ENCODE results near the gene SLC39A11.

Gene SLC39A11

GRCh38 chr17:72901657-72902056 is 190.8 kb downstream of the SLC39A11 start:
- no peak for ATAC-seq
- no peak for TF ChIP-seq BACH2 (CRISPR knock-in tag; IDR thresholded peaks at IDR 0.05; ENCODE audit: borderline replicate concordance)
- no peak for TF ChIP-seq PATZ1 (CRISPR knock-in tag; IDR thresholded peaks at IDR 0.05; ENCODE audit: borderline replicate concordance)
- no peak for TF ChIP-seq CSDC2 (CRISPR knock-in tag; IDR thresholded peaks at IDR 0.05)

DNA sequence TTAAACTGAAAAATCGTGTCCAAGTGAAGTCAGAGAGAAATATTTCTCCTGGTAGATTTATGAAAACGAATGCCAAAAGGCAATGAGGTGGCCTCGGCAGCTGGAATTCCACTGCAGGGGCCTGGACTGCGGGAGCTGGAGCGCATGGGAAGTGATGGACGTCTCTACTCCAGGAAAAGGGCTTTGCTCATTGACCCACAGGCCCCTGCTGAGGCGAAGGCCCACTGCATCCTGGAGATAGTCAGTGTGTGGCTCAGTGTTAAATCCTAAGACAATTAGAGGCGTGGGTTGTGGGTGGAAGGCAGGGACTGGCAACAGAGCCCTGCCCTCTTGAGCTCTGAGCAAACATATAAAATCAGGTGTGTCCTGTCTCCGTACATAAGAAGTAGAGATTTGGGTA is 191.4 kb downstream of the SLC39A11 start:
- no peak for TF ChIP-seq OSR1 (CRISPR knock-in tag; IDR thresholded peaks at IDR 0.05)
- TF ChIP-seq, protein P1, sequence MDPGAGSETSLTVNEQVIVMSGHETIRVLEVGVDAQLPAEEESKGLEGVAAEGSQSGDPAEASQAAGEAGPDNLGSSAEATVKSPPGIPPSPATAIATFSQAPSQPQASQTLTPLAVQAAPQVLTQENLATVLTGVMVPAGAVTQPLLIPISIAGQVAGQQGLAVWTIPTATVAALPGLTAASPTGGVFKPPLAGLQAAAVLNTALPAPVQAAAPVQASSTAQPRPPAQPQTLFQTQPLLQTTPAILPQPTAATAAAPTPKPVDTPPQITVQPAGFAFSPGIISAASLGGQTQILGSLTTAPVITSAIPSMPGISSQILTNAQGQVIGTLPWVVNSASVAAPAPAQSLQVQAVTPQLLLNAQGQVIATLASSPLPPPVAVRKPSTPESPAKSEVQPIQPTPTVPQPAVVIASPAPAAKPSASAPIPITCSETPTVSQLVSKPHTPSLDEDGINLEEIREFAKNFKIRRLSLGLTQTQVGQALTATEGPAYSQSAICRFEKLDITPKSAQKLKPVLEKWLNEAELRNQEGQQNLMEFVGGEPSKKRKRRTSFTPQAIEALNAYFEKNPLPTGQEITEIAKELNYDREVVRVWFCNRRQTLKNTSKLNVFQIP (CRISPR knock-in tag; IDR thresholded peaks at IDR 0.05; ENCODE audit: borderline replicate concordance, low read depth), result no peak
- no peak for TF ChIP-seq TOX (CRISPR knock-in tag; IDR thresholded peaks at IDR 0.05; ENCODE audit: borderline replicate concordance)
- TF ChIP-seq PPARA (CRISPR knock-in tag; IDR thresholded peaks at IDR 0.05; ENCODE audit: borderline replicate concordance), result no peak
- no peak for TF ChIP-seq ISL1 (CRISPR knock-in tag; IDR thresholded peaks at IDR 0.05)
- no peak for TF ChIP-seq SNAI2 (CRISPR knock-in tag; IDR thresholded peaks at IDR 0.05)
- TF ChIP-seq GLIS3 (CRISPR knock-in tag; IDR thresholded peaks at IDR 0.05), result no peak
- TF ChIP-seq ZFP30 (CRISPR knock-in tag; IDR thresholded peaks at IDR 0.05), result no peak
- TF ChIP-seq, protein P2, sequence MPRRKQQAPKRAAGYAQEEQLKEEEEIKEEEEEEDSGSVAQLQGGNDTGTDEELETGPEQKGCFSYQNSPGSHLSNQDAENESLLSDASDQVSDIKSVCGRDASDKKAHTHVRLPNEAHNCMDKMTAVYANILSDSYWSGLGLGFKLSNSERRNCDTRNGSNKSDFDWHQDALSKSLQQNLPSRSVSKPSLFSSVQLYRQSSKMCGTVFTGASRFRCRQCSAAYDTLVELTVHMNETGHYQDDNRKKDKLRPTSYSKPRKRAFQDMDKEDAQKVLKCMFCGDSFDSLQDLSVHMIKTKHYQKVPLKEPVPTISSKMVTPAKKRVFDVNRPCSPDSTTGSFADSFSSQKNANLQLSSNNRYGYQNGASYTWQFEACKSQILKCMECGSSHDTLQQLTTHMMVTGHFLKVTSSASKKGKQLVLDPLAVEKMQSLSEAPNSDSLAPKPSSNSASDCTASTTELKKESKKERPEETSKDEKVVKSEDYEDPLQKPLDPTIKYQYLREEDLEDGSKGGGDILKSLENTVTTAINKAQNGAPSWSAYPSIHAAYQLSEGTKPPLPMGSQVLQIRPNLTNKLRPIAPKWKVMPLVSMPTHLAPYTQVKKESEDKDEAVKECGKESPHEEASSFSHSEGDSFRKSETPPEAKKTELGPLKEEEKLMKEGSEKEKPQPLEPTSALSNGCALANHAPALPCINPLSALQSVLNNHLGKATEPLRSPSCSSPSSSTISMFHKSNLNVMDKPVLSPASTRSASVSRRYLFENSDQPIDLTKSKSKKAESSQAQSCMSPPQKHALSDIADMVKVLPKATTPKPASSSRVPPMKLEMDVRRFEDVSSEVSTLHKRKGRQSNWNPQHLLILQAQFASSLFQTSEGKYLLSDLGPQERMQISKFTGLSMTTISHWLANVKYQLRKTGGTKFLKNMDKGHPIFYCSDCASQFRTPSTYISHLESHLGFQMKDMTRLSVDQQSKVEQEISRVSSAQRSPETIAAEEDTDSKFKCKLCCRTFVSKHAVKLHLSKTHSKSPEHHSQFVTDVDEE (CRISPR knock-in tag; IDR thresholded peaks at IDR 0.05), result no peak
- TF ChIP-seq BACH2 (CRISPR knock-in tag; IDR thresholded peaks at IDR 0.05; ENCODE audit: borderline replicate concordance), result no peak
- TF ChIP-seq ZNF8 (CRISPR knock-in tag; IDR thresholded peaks at IDR 0.05), result no peak
- TF ChIP-seq TCF4 (CRISPR knock-in tag; IDR thresholded peaks at IDR 0.05; ENCODE audit: borderline replicate concordance), result no peak
- TF ChIP-seq ZNF565 (CRISPR knock-in tag; conservative IDR thresholded peaks at IDR 0.05; ENCODE audit: low read depth), result no peak
- TF ChIP-seq RARB (CRISPR knock-in tag; IDR thresholded peaks at IDR 0.05), result no peak
- no peak for TF ChIP-seq ZFP3 (CRISPR knock-in tag; IDR thresholded peaks at IDR 0.05)
- TF ChIP-seq ESRRG (CRISPR knock-in tag; IDR thresholded peaks at IDR 0.05), result no peak
- TF ChIP-seq ZC3H10 (CRISPR knock-in tag; IDR thresholded peaks at IDR 0.05), result no peak
- TF ChIP-seq CSRNP3 (CRISPR knock-in tag; IDR thresholded peaks at IDR 0.05), result no peak
- no peak for ATAC-seq

DNA sequence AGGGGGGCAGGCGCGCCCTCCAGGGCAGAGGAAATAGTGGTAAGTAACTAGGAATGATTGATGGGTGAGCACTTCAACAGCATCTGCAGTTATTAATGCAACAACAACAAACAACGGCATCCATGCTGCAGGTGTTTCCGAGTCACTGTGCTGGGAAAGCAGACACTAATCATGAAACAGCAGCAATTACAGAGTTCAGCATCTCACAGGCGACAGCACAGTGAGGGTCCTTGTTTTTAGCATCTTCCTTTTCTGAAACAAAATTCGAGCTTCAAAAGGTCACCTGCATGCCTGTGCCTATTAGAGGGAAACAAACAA is 191.9 kb downstream of the SLC39A11 start:
- no peak for ATAC-seq

More for the DNA sequence above, 191.9 kb downstream of the SLC39A11 start:
- TF ChIP-seq BACH2 (CRISPR knock-in tag; IDR thresholded peaks at IDR 0.05; ENCODE audit: borderline replicate concordance) (no peak), RARB (CRISPR knock-in tag; IDR thresholded peaks at IDR 0.05) (no peak), ARNTL (CRISPR knock-in tag; IDR thresholded peaks at IDR 0.05; ENCODE audit: borderline replicate concordance, low read depth) (no peak), ESRRG (CRISPR knock-in tag; IDR thresholded peaks at IDR 0.05) (no peak), PATZ1 (CRISPR knock-in tag; IDR thresholded peaks at IDR 0.05; ENCODE audit: borderline replicate concordance) (no peak), CSDC2 (CRISPR knock-in tag; IDR thresholded peaks at IDR 0.05) (no peak), ZC3H10 (CRISPR knock-in tag; IDR thresholded peaks at IDR 0.05) (no peak)
- TF ChIP-seq, protein P1 (CRISPR knock-in tag; IDR thresholded peaks at IDR 0.05; ENCODE audit: borderline replicate concordance, low read depth), result no peak

Measured in SK-N-SH treated with all-trans-retinoic acid at 6 μM for 48 hours (cell line).